KMS-11 (cell line): ENCODE data around the gene ZZZ3.

ENCODE experiments used
- H2AFZ ChIP-seq: fragments of 200-600 bp; sonication (generic); 2 replicates; pipeline ENCODE4 v1.6.1; 2016; ENCODE audit warnings: antibody characterized with exemption, mixed run types, low read depth
- H3K27ac ChIP-seq: fragments of 200-600 bp; sonication (generic); 2 replicates; pipeline ENCODE4 v1.6.1; 2016; ENCODE audit warnings: mild to moderate bottlenecking, mixed run types
- H3K27me3 ChIP-seq: fragments of 200-600 bp; sonication (generic); 2 replicates; pipeline ENCODE4 v1.6.1; 2017; ENCODE audit warnings: mild to moderate bottlenecking, low read depth, mixed run types, moderate library complexity; ENCODE audit not compliant: insufficient read depth
- H3K36me3 ChIP-seq: fragments of 200-600 bp; sonication (generic); 2 replicates; pipeline ENCODE4 v1.6.1; 2017; ENCODE audit warnings: mild to moderate bottlenecking, mixed run types; ENCODE audit not compliant: insufficient read depth
- H3K4me1 ChIP-seq: fragments of 200-600 bp; sonication (generic); 2 replicates; pipeline ENCODE4 v1.6.1; 2016; ENCODE audit warnings: mild to moderate bottlenecking, low read depth, mixed run types; ENCODE audit not compliant: poor library complexity, severe bottlenecking
- H3K4me2 ChIP-seq: fragments of 200-600 bp; sonication (generic); 2 replicates; pipeline ENCODE4 v1.7.0; 2016; ENCODE audit warnings: mild to moderate bottlenecking, mixed run types
- H3K4me3 ChIP-seq: fragments of 200-600 bp; sonication (generic); IDR thresholded peaks from 2 replicates; pipeline ENCODE4 v1.6.1; 2017; ENCODE audit warnings: low read depth, low read length, mixed read lengths; ENCODE audit not compliant: insufficient read depth
- H3K79me2 ChIP-seq: fragments of 200-600 bp; sonication (generic); 2 replicates; pipeline ENCODE4 v1.6.1; 2016; ENCODE audit warnings: low read depth, mixed run types; ENCODE audit not compliant: insufficient read depth
- H3K9ac ChIP-seq: fragments of 200-600 bp; sonication (generic); 2 replicates; pipeline ENCODE4 v1.6.1; 2016; ENCODE audit warnings: mild to moderate bottlenecking, mixed run types
- H4K20me1 ChIP-seq: fragments of 200-600 bp; sonication (generic); 2 replicates; pipeline ENCODE4 v1.6.1; 2016; ENCODE audit warnings: mild to moderate bottlenecking, mixed run types; ENCODE audit not compliant: insufficient read depth
- CTCF ChIP-seq: fragments of 200-600 bp; sonication (generic); conservative IDR thresholded peaks from 2 replicates; pipeline ENCODE4 v1.6.1; 2017; ENCODE audit warnings: low read depth, mild to moderate bottlenecking, antibody characterized with exemption, low read length, moderate library complexity, mixed read lengths

Gene ZZZ3

GRCh38 chr1:77670330-77670729, 12.1 kb downstream of the ZZZ3 start:
- TF ChIP-seq CTCF: no peak
- peaks cover 49% of the 10 kb centered on the region for H3K4me1 ChIP-seq
- no peaks in the 10 kb centered on the region for H3K27me3 ChIP-seq
- no peaks in the 10 kb centered on the region for H3K36me3 ChIP-seq
- no peak overlapping the region for H3K27ac ChIP-seq
- H4K20me1 ChIP-seq: no peaks in the 10 kb centered on the region
- no peak overlapping the region for H3K4me3 ChIP-seq
- H2AFZ ChIP-seq: no peak overlapping the region
- H3K9ac ChIP-seq: no peak overlapping the region
- H3K79me2 ChIP-seq: peaks cover 97% of the 10 kb centered on the region
- no peak overlapping the region for H3K4me2 ChIP-seq

- H4K20me1 ChIP-seq: no peaks in the 10 kb centered on the region
- no peak overlapping the region for H3K4me2 ChIP-seq
- H3K4me1 ChIP-seq: peaks cover 49% of the 10 kb centered on the region
- H3K9ac ChIP-seq: no peak overlapping the region
- peaks cover 97% of the 10 kb centered on the region for H3K79me2 ChIP-seq
- H3K36me3 ChIP-seq: no peaks in the 10 kb centered on the region
- H2AFZ ChIP-seq: no peak overlapping the region
- no peak overlapping the region for H3K27ac ChIP-seq
- TF ChIP-seq CTCF: no peak
- no peaks in the 10 kb centered on the region for H3K27me3 ChIP-seq
- no peak overlapping the region for H3K4me3 ChIP-seq
Measured at GRCh38 chr1:77668924-77669449, 13.5 kb downstream of the ZZZ3 start.

GRCh38 chr1:77664939-77665516, 17.4 kb downstream of the ZZZ3 start:
- H4K20me1 ChIP-seq: no peaks in the 10 kb centered on the region
- peaks cover 99% of the 10 kb centered on the region for H3K79me2 ChIP-seq
- no peak for TF ChIP-seq CTCF
- H3K27me3 ChIP-seq: no peaks in the 10 kb centered on the region
- no peak overlapping the region for H3K9ac ChIP-seq
- H3K4me2 ChIP-seq: no peak overlapping the region
- H2AFZ ChIP-seq: no peak overlapping the region
- H3K4me1 ChIP-seq: peaks cover 14% of the 10 kb centered on the region
- H3K4me3 ChIP-seq: no peak overlapping the region
- H3K27ac ChIP-seq: no peak overlapping the region
- H3K36me3 ChIP-seq: no peaks in the 10 kb centered on the region

- TF ChIP-seq CTCF: no peak
- Histone ChIP-seq H3K27ac (no peak overlapping the region), H3K9ac (no peak overlapping the region), H2AFZ (no peak overlapping the region), H3K79me2 (peaks cover 94% of the 10 kb centered on the region), H3K4me1 (peaks cover 10% of the 10 kb centered on the region), H4K20me1 (no peaks in the 10 kb centered on the region), H3K27me3 (no peaks in the 10 kb centered on the region), H3K36me3 (no peaks in the 10 kb centered on the region), H3K4me2 (no peak overlapping the region), H3K4me3 (no peak overlapping the region)
Measured at GRCh38 chr1:77661696-77662095, 20.8 kb downstream of the ZZZ3 start.
